HEK293 (cell line): Measurements from ENCODE around the gene MTMR2.

ENCODE experiments used
- CTCF ChIA-PET: fragments of 350-600 bp; formaldehyde crosslinking; extraction: SDS; loops from one replicate; lab custom pipeline; 2021; ENCODE audit warnings: antibody characterized with exemption; lab: Yijun Ruan, JAX
- POLR2A ChIA-PET: fragments of 300-600 bp; formaldehyde crosslinking; extraction: SDS; loops from one replicate; lab custom pipeline; 2020; ENCODE audit warnings: antibody characterized with exemption, inconsistent platforms; lab: Yijun Ruan, JAX
- H3K27ac ChIP-seq: fragments of 200-500 bp; sonication (Bioruptor generic); 2 replicates; pipeline ENCODE4 v1.5.1; 2014; ENCODE audit warnings: low read depth, low read length, control low read depth, inconsistent platforms; ENCODE audit errors: extremely low read depth
- H3K36me3 ChIP-seq, 2 experiments: fragments of 200-500 bp in 1 of 2; sonication (Bioruptor generic) in 1 of 2; 1 replicate in 1 of 2; 2 replicates in 1 of 2; pipeline ENCODE4 v1.5.1; 2014 to 2017; ENCODE audit warnings: inconsistent platforms in 2 of 2, low read length in 2 of 2; ENCODE audit not compliant: control insufficient read depth in 2 of 2, insufficient read depth in 1 of 2
- H3K4me1 ChIP-seq: fragments of 200-500 bp; sonication (Bioruptor generic); 2 replicates; pipeline ENCODE4 v1.5.1; 2014; ENCODE audit warnings: mild to moderate bottlenecking, low read length, inconsistent platforms; ENCODE audit not compliant: control insufficient read depth, insufficient read depth
- H3K4me3 ChIP-seq: 2 replicates; pipeline ENCODE4 v1.5.1; 2011; ENCODE audit warnings: low read depth, mild to moderate bottlenecking, control low read depth, low read length, moderate library complexity
- H3K9me3 ChIP-seq: fragments of 200-500 bp; sonication (Bioruptor generic); 2 replicates; pipeline ENCODE4 v1.5.1; 2014; ENCODE audit warnings: low read depth, low read length, inconsistent platforms; ENCODE audit not compliant: control insufficient read depth, insufficient read depth
- GLI4 ChIP-seq: fragments of 450-650 bp; formaldehyde crosslinking; IDR thresholded peaks from 2 replicates; pipeline ENCODE4 v1.5.1; 2016; ENCODE audit warnings: missing biosample characterization, missing genetic modification characterization
- GLIS1 ChIP-seq: fragments of 450-650 bp; formaldehyde crosslinking; IDR thresholded peaks from 2 replicates; pipeline ENCODE4 v1.5.1; 2016; ENCODE audit warnings: missing biosample characterization, missing genetic modification characterization
- KLF7 ChIP-seq: fragments of 450-650 bp; formaldehyde crosslinking; IDR thresholded peaks from 2 replicates; pipeline ENCODE4 v1.5.1; 2016; ENCODE audit warnings: missing biosample characterization, missing genetic modification characterization, borderline replicate concordance
- MYNN ChIP-seq: fragments of 450-650 bp; formaldehyde crosslinking; IDR thresholded peaks from 2 replicates; pipeline ENCODE4 v1.5.1; 2016; ENCODE audit warnings: missing biosample characterization, missing genetic modification characterization, borderline replicate concordance
- WT1 ChIP-seq: fragments of 450-650 bp; formaldehyde crosslinking; IDR thresholded peaks from 2 replicates; pipeline ENCODE4 v1.5.1; 2016; ENCODE audit warnings: missing biosample characterization, missing genetic modification characterization
- ZBTB21 ChIP-seq: fragments of 450-650 bp; formaldehyde crosslinking; IDR thresholded peaks from 2 replicates; pipeline ENCODE4 v1.5.1; 2017; ENCODE audit warnings: missing biosample characterization, missing genetic modification characterization
- ZBTB8A ChIP-seq: fragments of 450-650 bp; formaldehyde crosslinking; IDR thresholded peaks from 2 replicates; pipeline ENCODE4 v1.5.1; 2016; ENCODE audit warnings: missing biosample characterization, missing genetic modification characterization
- ZFHX2 ChIP-seq: fragments of 450-650 bp; formaldehyde crosslinking; conservative IDR thresholded peaks from 2 replicates; pipeline ENCODE4 v1.5.1; 2016; ENCODE audit warnings: missing biosample characterization, missing genetic modification characterization
- ZFP3 ChIP-seq: fragments of 450-650 bp; formaldehyde crosslinking; IDR thresholded peaks from 2 replicates; pipeline ENCODE4 v1.5.1; 2016; ENCODE audit warnings: low read depth, missing biosample characterization, missing genetic modification characterization
- ZNF302 ChIP-seq: fragments of 450-650 bp; formaldehyde crosslinking; IDR thresholded peaks from 2 replicates; pipeline ENCODE4 v1.5.1; 2016; ENCODE audit warnings: missing biosample characterization, missing genetic modification characterization, low read depth
- ZNF324 ChIP-seq: fragments of 450-650 bp; formaldehyde crosslinking; IDR thresholded peaks from 2 replicates; pipeline ENCODE4 v1.5.1; 2016; ENCODE audit warnings: missing biosample characterization, missing genetic modification characterization
- ZNF394 ChIP-seq: fragments of 450-650 bp; formaldehyde crosslinking; IDR thresholded peaks from 2 replicates; pipeline ENCODE4 v1.5.1; 2016; ENCODE audit warnings: missing biosample characterization, missing genetic modification characterization, mild to moderate bottlenecking, moderate library complexity, borderline replicate concordance
- ZNF521 ChIP-seq: fragments of 450-650 bp; formaldehyde crosslinking; IDR thresholded peaks from 2 replicates; pipeline ENCODE4 v1.5.1; 2017; ENCODE audit warnings: missing biosample characterization, mild to moderate bottlenecking, missing genetic modification characterization
- ZNF654 ChIP-seq: fragments of 450-650 bp; formaldehyde crosslinking; IDR thresholded peaks from 2 replicates; pipeline ENCODE4 v1.5.1; 2016; ENCODE audit warnings: low read depth, missing biosample characterization, missing genetic modification characterization
- ZNF660 ChIP-seq: fragments of 450-650 bp; IDR thresholded peaks from 2 replicates; pipeline ENCODE4 v1.5.1; 2018; ENCODE audit warnings: missing biosample characterization, mild to moderate bottlenecking, missing genetic modification characterization
- ZNF664 ChIP-seq: fragments of 450-650 bp; formaldehyde crosslinking; IDR thresholded peaks from 2 replicates; pipeline ENCODE4 v1.5.1; 2016; ENCODE audit warnings: missing biosample characterization, missing genetic modification characterization
- ZNF76 ChIP-seq: fragments of 450-650 bp; formaldehyde crosslinking; IDR thresholded peaks from 2 replicates; pipeline ENCODE4; 2016; ENCODE audit warnings: low read depth, missing biosample characterization, missing genetic modification characterization, borderline replicate concordance
- TF ChIP-seq, protein P1 (sequence below): fragments of 450-650 bp; formaldehyde crosslinking; IDR thresholded peaks from 2 replicates; pipeline ENCODE4 v1.5.1; 2016; ENCODE audit warnings: missing biosample characterization, missing genetic modification characterization, borderline replicate concordance
- TF ChIP-seq, protein P2 (sequence below): fragments of 450-650 bp; formaldehyde crosslinking; IDR thresholded peaks from 2 replicates; pipeline ENCODE4 v1.5.1; 2016; ENCODE audit warnings: missing biosample characterization, missing genetic modification characterization
- TF ChIP-seq, protein P3 (sequence below): fragments of 450-650 bp; formaldehyde crosslinking; IDR thresholded peaks from 2 replicates; pipeline ENCODE4 v1.5.0; 2017; ENCODE audit warnings: missing biosample characterization, missing genetic modification characterization, borderline replicate concordance
- TF ChIP-seq, protein P4 (sequence below): fragments of 450-650 bp; formaldehyde crosslinking; IDR thresholded peaks from 2 replicates; pipeline ENCODE4 v1.5.1; 2016; ENCODE audit warnings: missing biosample characterization, missing genetic modification characterization

Gene MTMR2

DNA sequence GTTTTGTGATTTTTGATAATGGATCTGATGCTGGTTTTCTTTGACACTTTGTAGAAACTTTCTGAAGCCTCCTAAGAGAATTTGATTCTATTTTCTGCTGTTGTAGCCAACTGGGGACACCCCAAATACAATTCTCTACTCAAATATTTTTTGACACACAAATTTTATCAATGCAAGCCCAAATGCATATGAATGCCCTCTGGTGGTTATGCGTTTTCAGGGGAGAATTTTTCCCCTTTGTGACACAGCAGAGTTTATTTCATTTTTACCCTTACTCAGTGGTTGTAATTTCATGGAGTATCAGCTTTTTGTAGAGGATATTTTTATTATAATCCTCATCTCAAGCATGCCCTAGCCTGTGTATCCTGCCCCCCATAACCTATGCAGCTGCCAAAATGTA lies 44.7 kb upstream of the MTMR2 start (continued):
- TF ChIP-seq, protein P1, sequence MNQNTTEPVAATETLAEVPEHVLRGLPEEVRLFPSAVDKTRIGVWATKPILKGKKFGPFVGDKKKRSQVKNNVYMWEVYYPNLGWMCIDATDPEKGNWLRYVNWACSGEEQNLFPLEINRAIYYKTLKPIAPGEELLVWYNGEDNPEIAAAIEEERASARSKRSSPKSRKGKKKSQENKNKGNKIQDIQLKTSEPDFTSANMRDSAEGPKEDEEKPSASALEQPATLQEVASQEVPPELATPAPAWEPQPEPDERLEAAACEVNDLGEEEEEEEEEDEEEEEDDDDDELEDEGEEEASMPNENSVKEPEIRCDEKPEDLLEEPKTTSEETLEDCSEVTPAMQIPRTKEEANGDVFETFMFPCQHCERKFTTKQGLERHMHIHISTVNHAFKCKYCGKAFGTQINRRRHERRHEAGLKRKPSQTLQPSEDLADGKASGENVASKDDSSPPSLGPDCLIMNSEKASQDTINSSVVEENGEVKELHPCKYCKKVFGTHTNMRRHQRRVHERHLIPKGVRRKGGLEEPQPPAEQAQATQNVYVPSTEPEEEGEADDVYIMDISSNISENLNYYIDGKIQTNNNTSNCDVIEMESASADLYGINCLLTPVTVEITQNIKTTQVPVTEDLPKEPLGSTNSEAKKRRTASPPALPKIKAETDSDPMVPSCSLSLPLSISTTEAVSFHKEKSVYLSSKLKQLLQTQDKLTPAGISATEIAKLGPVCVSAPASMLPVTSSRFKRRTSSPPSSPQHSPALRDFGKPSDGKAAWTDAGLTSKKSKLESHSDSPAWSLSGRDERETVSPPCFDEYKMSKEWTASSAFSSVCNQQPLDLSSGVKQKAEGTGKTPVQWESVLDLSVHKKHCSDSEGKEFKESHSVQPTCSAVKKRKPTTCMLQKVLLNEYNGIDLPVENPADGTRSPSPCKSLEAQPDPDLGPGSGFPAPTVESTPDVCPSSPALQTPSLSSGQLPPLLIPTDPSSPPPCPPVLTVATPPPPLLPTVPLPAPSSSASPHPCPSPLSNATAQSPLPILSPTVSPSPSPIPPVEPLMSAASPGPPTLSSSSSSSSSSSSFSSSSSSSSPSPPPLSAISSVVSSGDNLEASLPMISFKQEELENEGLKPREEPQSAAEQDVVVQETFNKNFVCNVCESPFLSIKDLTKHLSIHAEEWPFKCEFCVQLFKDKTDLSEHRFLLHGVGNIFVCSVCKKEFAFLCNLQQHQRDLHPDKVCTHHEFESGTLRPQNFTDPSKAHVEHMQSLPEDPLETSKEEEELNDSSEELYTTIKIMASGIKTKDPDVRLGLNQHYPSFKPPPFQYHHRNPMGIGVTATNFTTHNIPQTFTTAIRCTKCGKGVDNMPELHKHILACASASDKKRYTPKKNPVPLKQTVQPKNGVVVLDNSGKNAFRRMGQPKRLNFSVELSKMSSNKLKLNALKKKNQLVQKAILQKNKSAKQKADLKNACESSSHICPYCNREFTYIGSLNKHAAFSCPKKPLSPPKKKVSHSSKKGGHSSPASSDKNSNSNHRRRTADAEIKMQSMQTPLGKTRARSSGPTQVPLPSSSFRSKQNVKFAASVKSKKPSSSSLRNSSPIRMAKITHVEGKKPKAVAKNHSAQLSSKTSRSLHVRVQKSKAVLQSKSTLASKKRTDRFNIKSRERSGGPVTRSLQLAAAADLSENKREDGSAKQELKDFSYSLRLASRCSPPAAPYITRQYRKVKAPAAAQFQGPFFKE (tag by site-specific recombination) = no peak
- TF ChIP-seq WT1 (no peak), ZFHX2 (tag by site-specific recombination) (no peak), ZNF302 (no peak), ZNF654 (tag by site-specific recombination) (no peak), ZNF324 (tag by site-specific recombination) (no peak)
- TF ChIP-seq, protein P2, sequence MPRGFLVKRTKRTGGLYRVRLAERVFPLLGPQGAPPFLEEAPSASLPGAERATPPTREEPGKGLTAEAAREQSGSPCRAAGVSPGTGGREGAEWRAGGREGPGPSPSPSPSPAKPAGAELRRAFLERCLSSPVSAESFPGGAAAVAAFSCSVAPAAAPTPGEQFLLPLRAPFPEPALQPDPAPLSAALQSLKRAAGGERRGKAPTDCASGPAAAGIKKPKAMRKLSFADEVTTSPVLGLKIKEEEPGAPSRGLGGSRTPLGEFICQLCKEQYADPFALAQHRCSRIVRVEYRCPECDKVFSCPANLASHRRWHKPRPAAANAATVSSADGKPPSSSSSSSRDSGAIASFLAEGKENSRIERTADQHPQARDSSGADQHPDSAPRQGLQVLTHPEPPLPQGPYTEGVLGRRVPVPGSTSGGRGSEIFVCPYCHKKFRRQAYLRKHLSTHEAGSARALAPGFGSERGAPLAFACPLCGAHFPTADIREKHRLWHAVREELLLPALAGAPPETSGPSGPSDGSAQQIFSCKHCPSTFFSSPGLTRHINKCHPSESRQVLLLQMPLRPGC (tag by site-specific recombination) = no peak
- TF ChIP-seq, protein P3, sequence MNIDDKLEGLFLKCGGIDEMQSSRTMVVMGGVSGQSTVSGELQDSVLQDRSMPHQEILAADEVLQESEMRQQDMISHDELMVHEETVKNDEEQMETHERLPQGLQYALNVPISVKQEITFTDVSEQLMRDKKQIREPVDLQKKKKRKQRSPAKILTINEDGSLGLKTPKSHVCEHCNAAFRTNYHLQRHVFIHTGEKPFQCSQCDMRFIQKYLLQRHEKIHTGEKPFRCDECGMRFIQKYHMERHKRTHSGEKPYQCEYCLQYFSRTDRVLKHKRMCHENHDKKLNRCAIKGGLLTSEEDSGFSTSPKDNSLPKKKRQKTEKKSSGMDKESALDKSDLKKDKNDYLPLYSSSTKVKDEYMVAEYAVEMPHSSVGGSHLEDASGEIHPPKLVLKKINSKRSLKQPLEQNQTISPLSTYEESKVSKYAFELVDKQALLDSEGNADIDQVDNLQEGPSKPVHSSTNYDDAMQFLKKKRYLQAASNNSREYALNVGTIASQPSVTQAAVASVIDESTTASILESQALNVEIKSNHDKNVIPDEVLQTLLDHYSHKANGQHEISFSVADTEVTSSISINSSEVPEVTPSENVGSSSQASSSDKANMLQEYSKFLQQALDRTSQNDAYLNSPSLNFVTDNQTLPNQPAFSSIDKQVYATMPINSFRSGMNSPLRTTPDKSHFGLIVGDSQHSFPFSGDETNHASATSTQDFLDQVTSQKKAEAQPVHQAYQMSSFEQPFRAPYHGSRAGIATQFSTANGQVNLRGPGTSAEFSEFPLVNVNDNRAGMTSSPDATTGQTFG (tag by site-specific recombination) = no peak

DNA sequence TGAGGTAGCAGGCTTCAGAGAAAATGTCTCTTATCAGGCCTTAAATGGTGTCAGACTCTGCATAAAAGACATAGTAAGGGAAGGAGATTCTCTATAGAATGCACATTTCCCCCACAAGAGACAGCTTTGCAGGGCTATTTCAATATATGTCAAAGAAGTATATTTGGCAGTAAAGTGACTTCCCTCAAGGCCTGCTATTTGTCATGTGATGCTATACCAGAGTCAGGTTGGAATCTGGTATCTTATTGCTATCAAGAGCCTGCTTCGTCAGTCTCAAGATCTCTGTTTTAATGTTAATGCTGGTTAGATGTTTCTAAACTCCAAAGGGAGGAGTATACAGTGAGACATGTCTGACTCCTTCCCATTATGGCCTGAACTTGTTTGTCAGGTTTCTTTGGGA lies 40.4 kb upstream of the MTMR2 start:
- POLR2A ChIA-PET = no interaction called here
- CTCF ChIA-PET = no interaction called here
- H3K4me3 ChIP-seq = no peak overlapping the region
- H3K36me3 ChIP-seq = no peaks in the 10 kb centered on the region
- H3K27ac ChIP-seq = no peak overlapping the region
- TF ChIP-seq ZFP3 (tag by site-specific recombination) (no peak), ZNF664 (tag by site-specific recombination) (no peak), ZNF660 (tag by site-specific recombination) (no peak), ZNF76 (tag by site-specific recombination) (no peak), ZBTB8A (tag by site-specific recombination) (no peak), GLI4 (tag by site-specific recombination) (no peak)
- H3K9me3 ChIP-seq = no peaks in the 10 kb centered on the region
- H3K4me1 ChIP-seq = no peaks in the 10 kb centered on the region

DNA sequence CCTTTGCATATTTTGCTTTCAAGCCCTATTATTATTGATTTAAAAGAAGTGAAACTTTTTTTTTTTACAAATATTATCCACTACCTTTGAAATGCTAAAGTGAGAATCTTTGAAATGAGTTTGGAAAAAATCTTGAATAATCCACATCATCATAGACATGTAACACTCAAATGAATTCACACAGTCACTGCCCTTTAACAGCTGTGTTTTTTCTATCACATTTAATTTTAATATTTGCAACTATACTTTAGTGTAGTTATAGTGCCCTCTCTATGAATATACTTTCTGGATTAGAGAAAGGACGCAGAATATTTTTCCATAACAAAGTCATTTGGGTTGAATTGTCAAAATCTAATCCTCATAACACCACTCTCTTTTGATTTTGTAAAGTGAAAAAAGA lies 37.9 kb upstream of the MTMR2 start:
- H3K27ac ChIP-seq = no peak overlapping the region
- CTCF ChIA-PET = no interaction called here
- no peak for TF ChIP-seq ZBTB21
- TF ChIP-seq MYNN (tag by site-specific recombination) = no peak
- no peak for TF ChIP-seq ZNF521 (tag by site-specific recombination)
- no peak for TF ChIP-seq GLIS1
- TF ChIP-seq ZNF394 (tag by site-specific recombination) = no peak
- no peak for TF ChIP-seq KLF7 (tag by site-specific recombination)
- TF ChIP-seq, protein P4, sequence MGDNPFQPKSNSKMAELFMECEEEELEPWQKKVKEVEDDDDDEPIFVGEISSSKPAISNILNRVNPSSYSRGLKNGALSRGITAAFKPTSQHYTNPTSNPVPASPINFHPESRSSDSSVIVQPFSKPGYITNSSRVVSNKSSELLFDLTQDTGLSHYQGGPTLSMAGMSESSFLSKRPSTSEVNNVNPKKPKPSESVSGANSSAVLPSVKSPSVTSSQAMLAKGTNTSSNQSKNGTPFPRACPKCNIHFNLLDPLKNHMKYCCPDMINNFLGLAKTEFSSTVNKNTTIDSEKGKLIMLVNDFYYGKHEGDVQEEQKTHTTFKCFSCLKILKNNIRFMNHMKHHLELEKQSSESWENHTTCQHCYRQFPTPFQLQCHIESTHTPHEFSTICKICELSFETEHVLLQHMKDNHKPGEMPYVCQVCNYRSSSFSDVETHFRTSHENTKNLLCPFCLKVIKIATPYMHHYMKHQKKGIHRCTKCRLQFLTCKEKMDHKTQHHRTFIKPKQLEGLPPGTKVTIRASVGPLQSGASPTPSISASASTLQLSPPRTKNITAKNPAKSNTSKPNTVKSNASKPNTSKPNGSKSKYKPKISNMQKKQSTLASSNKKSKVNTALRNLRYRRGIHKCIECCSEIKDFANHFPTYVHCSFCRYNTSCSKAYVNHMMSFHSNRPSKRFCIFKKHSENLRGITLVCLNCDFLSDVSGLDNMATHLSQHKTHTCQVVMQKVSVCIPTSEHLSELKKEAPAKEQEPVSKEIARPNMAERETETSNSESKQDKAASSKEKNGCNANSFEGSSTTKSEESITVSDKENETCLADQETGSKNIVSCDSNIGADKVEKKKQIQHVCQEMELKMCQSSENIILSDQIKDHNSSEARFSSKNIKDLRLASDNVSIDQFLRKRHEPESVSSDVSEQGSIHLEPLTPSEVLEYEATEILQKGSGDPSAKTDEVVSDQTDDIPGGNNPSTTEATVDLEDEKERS (tag by site-specific recombination) = no peak

More for the DNA sequence above, 37.9 kb upstream of the MTMR2 start:
- POLR2A ChIA-PET = no interaction called here
- no peaks in the 10 kb centered on the region for H3K9me3 ChIP-seq
- H3K4me3 ChIP-seq = no peak overlapping the region
- H3K4me1 ChIP-seq = no peaks in the 10 kb centered on the region
- H3K36me3 ChIP-seq = no peaks in the 10 kb centered on the region
